Tibial artery (tissue), 4 donors: ENCODE results near the gene KCNMA1.
"Not testable (repeated sequence)": the region's sequence is repeated elsewhere in the genome, so short reads cannot be mapped to it uniquely, and the experiment has no call there.

ENCODE experiments used
- DNase-seq, 2 donors: peaks; one replicate each; pipeline ENCODE4 v3.0.0-alpha.2; 2019
- H3K27ac ChIP-seq, 2 donors: fragments of 200-600 bp; sonication (generic) in 1 of 2; 1 replicate in 1 of 2; 2 replicates in 1 of 2; pipeline ENCODE4 v1.5.1; 2018 to 2019; ENCODE audit warnings: mild to moderate bottlenecking in 1 of 2
- H3K27me3 ChIP-seq, 2 donors: fragments of 200-600 bp; sonication (generic) in 1 of 2; one replicate each; pipeline versions ENCODE4 v1.5.1 to v1.6.0; 2016 to 2019
- H3K36me3 ChIP-seq, 3 donors: fragments of 200-600 bp; sonication (generic) in 2 of 3; one replicate each; pipeline ENCODE4 v1.5.1; 2016 to 2019; ENCODE audit warnings: mild to moderate bottlenecking in 2 of 3
- H3K4me1 ChIP-seq, 4 donors: fragments of 200-600 bp; sonication (generic) in 2 of 4; 1 replicate in 3 of 4; 2 replicates in 1 of 4; pipeline ENCODE4 v1.5.1; 2016 to 2019
- H3K4me3 ChIP-seq, 2 donors: fragments of 200-600 bp; sonication (generic) in 1 of 2; 1 replicate in 1 of 2; 2 replicates in 1 of 2; pipeline ENCODE4 v1.5.1; 2018 to 2019; ENCODE audit warnings: mild to moderate bottlenecking in 2 of 2
- H3K9me3 ChIP-seq, 3 donors: fragments of 200-600 bp; sonication (generic) in 1 of 3; one replicate each; pipeline ENCODE4 v1.5.1; 2016 to 2019
- intact Hi-C: fragments of 100-400 bp; cut with DNase I; formaldehyde crosslinking; loops from one replicate; pipeline ENCODE4 v1.15.0; 2023; ENCODE audit warnings: low total_unique reads
- TF ChIP-seq, protein P1 (sequence below), 2 experiments: fragments of 200-600 bp in 1 of 2; fragments of 450-650 bp in 1 of 2; IDR thresholded peaks; one replicate each; pipeline ENCODE4 v1.5.1; 2017 to 2019; ENCODE audit warnings: antibody characterized with exemption in 2 of 2, mild to moderate bottlenecking in 1 of 2, moderate library complexity in 1 of 2

The KCNMA1 gene

DNA sequence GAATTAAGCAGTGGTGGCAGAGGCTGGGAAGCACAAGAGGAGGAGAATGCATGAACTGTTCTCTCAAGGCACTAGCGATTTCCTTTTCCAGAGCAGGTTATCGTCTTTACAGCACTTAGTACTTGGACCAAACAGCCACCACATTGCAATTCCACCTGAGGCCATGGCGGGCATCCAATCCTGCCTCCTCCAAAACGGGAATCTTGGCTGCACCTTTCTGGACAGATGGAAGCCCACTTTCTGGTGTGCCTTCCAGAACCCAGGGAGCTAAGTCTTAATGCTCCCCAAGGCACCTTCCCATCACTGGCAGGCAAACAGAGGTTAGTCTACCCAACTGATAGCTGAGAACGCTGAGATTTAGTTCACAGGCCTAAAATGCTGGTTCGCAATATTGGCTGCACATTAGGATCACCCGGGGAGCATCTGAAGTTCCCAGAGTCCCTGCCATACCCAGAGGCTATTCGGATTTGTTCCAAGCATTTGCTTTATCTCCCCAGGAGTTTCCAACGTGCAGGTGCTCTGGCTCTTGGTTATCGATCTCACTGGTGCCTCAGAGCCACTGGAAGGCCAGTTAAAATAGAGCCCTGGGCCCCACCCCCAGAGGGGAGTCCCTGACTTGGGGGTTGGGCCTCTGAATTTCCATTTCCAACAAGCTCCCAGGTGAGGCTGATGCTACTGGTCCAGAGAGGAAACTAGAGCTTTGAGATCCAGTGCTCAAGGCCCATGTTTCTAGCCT, 62.2 kb downstream of the KCNMA1 start:
- TF ChIP-seq, protein P1, sequence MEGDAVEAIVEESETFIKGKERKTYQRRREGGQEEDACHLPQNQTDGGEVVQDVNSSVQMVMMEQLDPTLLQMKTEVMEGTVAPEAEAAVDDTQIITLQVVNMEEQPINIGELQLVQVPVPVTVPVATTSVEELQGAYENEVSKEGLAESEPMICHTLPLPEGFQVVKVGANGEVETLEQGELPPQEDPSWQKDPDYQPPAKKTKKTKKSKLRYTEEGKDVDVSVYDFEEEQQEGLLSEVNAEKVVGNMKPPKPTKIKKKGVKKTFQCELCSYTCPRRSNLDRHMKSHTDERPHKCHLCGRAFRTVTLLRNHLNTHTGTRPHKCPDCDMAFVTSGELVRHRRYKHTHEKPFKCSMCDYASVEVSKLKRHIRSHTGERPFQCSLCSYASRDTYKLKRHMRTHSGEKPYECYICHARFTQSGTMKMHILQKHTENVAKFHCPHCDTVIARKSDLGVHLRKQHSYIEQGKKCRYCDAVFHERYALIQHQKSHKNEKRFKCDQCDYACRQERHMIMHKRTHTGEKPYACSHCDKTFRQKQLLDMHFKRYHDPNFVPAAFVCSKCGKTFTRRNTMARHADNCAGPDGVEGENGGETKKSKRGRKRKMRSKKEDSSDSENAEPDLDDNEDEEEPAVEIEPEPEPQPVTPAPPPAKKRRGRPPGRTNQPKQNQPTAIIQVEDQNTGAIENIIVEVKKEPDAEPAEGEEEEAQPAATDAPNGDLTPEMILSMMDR (IDR thresholded peaks at IDR 0.05) = no peak
- intact Hi-C loops = no loop called here
- peaks cover 0 to 71% (median 35%) of the 10 kb centered on the region in 4 donors for H3K4me1 ChIP-seq
- no peaks in the 10 kb centered on the region for H3K27me3 ChIP-seq
- no peaks in the 10 kb centered on the region for H3K9me3 ChIP-seq
- DNase-seq = no peak
- peak overlapping the region; percentile 28 to 39 for H3K27ac ChIP-seq
- no peak overlapping the region for H3K4me3 ChIP-seq
- H3K36me3 ChIP-seq = no peaks in the 10 kb centered on the region

DNA sequence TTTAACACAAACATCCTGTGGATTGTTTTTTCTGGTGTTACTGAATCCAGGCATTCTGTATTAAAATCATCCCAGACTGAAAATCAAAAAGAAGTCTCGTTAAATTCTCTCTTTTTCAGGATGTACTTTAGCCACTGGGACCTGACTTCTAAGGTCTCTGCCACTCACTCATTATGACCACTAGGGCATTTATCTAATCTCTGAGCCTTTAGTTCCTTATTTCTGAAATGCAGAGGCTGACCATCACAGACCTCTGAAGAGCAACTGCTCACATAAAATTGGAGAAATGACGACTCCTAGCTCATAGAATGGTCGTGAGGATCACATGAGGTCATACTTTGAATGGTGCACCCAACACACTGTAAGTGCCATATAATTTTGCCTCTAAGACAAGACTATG, 63.2 kb downstream of the KCNMA1 start:
- Histone ChIP-seq H3K27ac (peak overlapping the region in 1 of 2 donors; percentile 22), H3K9me3 (no peaks in the 10 kb centered on the region), H3K36me3 (no peaks in the 10 kb centered on the region), H3K4me1 (peaks cover 0 to 69% (median 35%) of the 10 kb centered on the region in 4 donors), H3K27me3 (no peaks in the 10 kb centered on the region), H3K4me3 (no peak overlapping the region)
- intact Hi-C loops = no loop called here
- TF ChIP-seq, protein P1 (IDR thresholded peaks at IDR 0.05) = peak in 1 of 2 experiments; percentile 27
- no peak for DNase-seq

DNA sequence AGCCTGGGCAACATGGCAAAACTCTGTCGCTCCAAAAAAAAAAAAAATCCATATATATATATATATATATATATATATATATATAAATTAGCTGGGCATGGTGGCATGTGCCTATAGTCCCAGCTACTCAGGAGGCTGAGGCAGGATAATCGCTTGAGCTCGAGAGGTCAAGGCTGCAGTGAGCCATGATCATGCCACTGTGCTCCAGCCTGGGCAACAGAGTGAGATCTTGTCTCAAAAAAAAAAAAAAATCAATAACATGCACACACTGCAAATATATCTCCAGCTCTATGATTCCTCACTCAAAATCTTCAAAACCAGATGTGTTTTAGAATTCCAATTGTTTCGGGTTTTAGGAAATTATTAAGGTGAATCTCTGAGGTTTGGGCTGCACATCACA, 65.1 kb downstream of the KCNMA1 start:
- H3K9me3 ChIP-seq, DNase-seq, H3K4me3 ChIP-seq, H3K27me3 ChIP-seq, intact Hi-C loops, H3K36me3 ChIP-seq, H3K27ac ChIP-seq: not testable (repeated sequence)
- peaks cover 0 to 52% (median 21%) of the 10 kb centered on the region in 4 donors for H3K4me1 ChIP-seq

DNA sequence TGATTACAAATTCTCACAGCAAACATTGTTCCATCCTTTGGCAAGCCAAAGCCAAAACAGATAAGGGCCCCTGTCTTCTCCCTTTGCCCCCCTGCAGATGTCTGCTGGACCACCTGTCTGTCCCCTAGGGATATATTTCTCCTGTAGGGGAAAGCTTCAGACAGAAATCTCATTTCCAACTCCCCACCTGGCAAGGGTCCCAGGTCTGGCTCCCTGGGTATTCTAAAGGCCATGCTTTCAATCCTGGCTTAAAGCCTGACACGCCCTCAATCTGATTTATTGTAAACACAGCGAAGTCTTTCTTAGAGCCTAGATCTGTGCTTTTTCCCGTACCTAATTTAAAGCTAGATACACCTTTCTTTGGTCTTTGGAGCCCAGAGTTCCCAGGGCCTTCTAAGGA, 66.1 kb downstream of the KCNMA1 start:
- Histone ChIP-seq H3K9me3 (no peaks in the 10 kb centered on the region), H3K4me3 (no peak overlapping the region), H3K27me3 (no peaks in the 10 kb centered on the region), H3K4me1 (peaks cover 0 to 55% (median 20%) of the 10 kb centered on the region in 4 donors), H3K27ac (peak overlapping the region; percentile 25 to 44), H3K36me3 (no peaks in the 10 kb centered on the region)
- TF ChIP-seq, protein P1 (IDR thresholded peaks at IDR 0.05) = no peak
- no peak for DNase-seq
- intact Hi-C loops = no loop called here

DNA sequence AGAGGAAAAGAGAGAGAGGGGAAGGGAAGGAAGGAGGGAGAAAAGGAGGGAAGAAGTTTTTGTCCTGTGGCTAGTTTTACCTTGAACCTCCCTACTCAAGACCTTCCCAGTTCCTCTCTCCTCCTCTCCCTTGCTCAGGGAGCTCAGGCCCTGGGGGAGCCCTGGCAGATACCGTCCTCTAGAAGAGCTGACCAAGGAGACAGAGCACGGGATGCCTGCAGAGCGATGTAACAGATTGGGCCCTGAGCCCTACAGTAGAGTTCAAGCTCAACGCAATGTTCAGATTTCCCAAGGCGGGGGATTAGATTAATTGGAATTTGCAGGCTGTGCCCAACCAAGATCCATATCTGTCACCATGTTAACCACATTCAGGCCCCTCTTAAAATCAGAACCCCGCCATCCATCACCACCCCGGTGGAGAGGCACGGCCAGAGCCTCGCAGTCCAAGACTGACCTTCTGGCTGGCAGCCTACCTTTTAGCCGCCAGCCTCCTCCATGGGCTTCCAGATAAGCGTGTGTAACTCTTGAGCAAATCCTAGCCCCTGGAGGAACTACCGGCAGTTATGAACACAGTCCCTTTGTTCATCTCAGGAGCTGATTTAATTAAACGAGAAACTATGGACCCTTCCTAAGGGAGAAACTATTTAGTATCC, 70.6 kb downstream of the KCNMA1 start:
- Histone ChIP-seq H3K27me3 (no peaks in the 10 kb centered on the region), H3K27ac (peak overlapping the region in 1 of 2 donors; percentile 84), H3K36me3 (no peaks in the 10 kb centered on the region), H3K9me3 (no peaks in the 10 kb centered on the region), H3K4me3 (no peak overlapping the region), H3K4me1 (peaks cover 0 to 67% (median 49%) of the 10 kb centered on the region in 4 donors)
- DNase-seq = peak in 1 of 2 donors; percentile 56
- TF ChIP-seq, protein P1 (IDR thresholded peaks at IDR 0.05) = no peak
- intact Hi-C loops = no loop called here

DNA sequence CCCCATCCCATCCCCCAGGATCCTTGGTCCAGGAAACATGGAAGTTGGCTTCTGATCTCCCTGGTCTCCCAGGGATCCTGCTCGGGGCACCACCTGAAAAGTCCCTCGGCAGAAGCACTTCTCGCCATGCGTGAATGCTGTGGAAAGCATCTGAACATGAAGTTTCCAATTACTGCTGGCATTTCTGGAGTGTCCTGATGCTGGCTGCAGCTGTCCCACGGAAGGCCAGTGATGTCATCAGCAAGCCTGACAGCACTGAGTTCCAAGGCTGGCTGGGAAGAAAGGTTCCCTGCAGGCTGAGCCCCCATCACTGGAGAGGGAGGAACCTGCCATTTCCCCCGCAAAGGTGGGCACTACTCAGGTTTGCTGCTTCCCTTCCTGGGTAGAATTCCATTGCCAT, 71.4 kb downstream of the KCNMA1 start:
- Histone ChIP-seq H3K4me3 (no peak overlapping the region), H3K36me3 (no peaks in the 10 kb centered on the region), H3K4me1 (peaks cover 0 to 67% (median 46%) of the 10 kb centered on the region in 4 donors), H3K27me3 (no peaks in the 10 kb centered on the region), H3K27ac (peak overlapping the region in 1 of 2 donors; percentile 84), H3K9me3 (no peaks in the 10 kb centered on the region)
- intact Hi-C loops = no loop called here
- TF ChIP-seq, protein P1 (IDR thresholded peaks at IDR 0.05) = no peak
- DNase-seq = no peak
